ENCODE data around the gene NETO1. TPM values are rescaled to one million over a fixed set of nuclear protein-coding genes. Genes with fewer than 3 reads are reported as not detected.

NETO1 gene
- total RNA-seq, 2 experiments from 2014 or later, result not detected

GRCh38 chr18:72700961-72701710, 166.7 kb downstream of the NETO1 start:
- ChIA-PET POLR2A (no interaction called here), CTCF (interaction anchor here (0.7 kb wide), 2 partner anchors 9 to 435 kb away, joined by 3 read pairs; no protein-coding TSS in a partner anchor)
- H3K4me1 Mint-ChIP-seq (ENCODE audit: low read depth), result no peaks in the 10 kb centered on the region
- intact Hi-C loops (cut with micrococcal nuclease), result no loop called here
- no peaks in the 10 kb centered on the region for H3K36me3 Mint-ChIP-seq (ENCODE audit: low read depth)
- H3K9me3 Mint-ChIP-seq, result no peaks in the 10 kb centered on the region
- TF ChIP-seq CTCF (IDR thresholded peaks at IDR 0.05), result no peak
- no peaks in the 10 kb centered on the region for H3K27me3 Mint-ChIP-seq
- ATAC-seq (no peak), DNase-seq (no peak)
- no peak overlapping the region for H3K4me3 Mint-ChIP-seq
- H3K27ac Mint-ChIP-seq, result no peak overlapping the region

GRCh38 chr18:72697706-72698105, 170.1 kb downstream of the NETO1 start:
- ATAC-seq (no peak), DNase-seq (peak; percentile 5)
- Mint-ChIP-seq H3K9me3 (no peaks in the 10 kb centered on the region), H3K4me1 (ENCODE audit: low read depth) (no peaks in the 10 kb centered on the region), H3K4me3 (no peak overlapping the region), H3K36me3 (ENCODE audit: low read depth) (no peaks in the 10 kb centered on the region), H3K27me3 (no peaks in the 10 kb centered on the region), H3K27ac (no peak overlapping the region)
- CTCF ChIA-PET, result no interaction called here
- intact Hi-C loops (cut with micrococcal nuclease), result no loop called here
- POLR2A ChIA-PET, result no interaction called here
- no peak for TF ChIP-seq CTCF (IDR thresholded peaks at IDR 0.05)

- DNase-seq (no peak), ATAC-seq (no peak)
- H3K27ac Mint-ChIP-seq, result no peak overlapping the region
- H3K4me3 Mint-ChIP-seq, result no peak overlapping the region
- no peak for TF ChIP-seq CTCF (IDR thresholded peaks at IDR 0.05)
- no peaks in the 10 kb centered on the region for H3K9me3 Mint-ChIP-seq
- no peaks in the 10 kb centered on the region for H3K27me3 Mint-ChIP-seq
- POLR2A ChIA-PET, result no interaction called here
- intact Hi-C loops (cut with micrococcal nuclease), result no loop called here
- CTCF ChIA-PET, result no interaction called here
- no peaks in the 10 kb centered on the region for H3K36me3 Mint-ChIP-seq (ENCODE audit: low read depth)
- H3K4me1 Mint-ChIP-seq (ENCODE audit: low read depth), result no peaks in the 10 kb centered on the region
Observed at GRCh38 chr18:72692595-72692994, 175.2 kb downstream of the NETO1 start.

Small RNA genes lying within 50 kb of the gene (microRNA-seq; reads per million reads assigned to microRNA genes)
- gene MIR548AV (ENCODE audit: borderline microRNAs expressed, borderline replicate concordance), result not detected

Measured in activated CD8-positive, alpha-beta T cell treated with anti-CD3 and anti-CD28 coated beads for 36 hours (primary cell).